Activated CD4-positive, alpha-beta T cell treated with anti-CD3 and anti-CD28 coated beads, Interleukin-2, amount 50 U/mL, for 1 hour (primary cell): ENCODE measurements around the gene CERS6.
"Not testable (repeated sequence)": the region's sequence is repeated elsewhere in the genome, so short reads cannot be mapped to it uniquely, and the experiment has no call there.

ENCODE experiments used
- DNase-seq: peaks from one replicate; pipeline ENCODE4 v3.0.0-alpha.2; 2020

Gene CERS6

DNA sequence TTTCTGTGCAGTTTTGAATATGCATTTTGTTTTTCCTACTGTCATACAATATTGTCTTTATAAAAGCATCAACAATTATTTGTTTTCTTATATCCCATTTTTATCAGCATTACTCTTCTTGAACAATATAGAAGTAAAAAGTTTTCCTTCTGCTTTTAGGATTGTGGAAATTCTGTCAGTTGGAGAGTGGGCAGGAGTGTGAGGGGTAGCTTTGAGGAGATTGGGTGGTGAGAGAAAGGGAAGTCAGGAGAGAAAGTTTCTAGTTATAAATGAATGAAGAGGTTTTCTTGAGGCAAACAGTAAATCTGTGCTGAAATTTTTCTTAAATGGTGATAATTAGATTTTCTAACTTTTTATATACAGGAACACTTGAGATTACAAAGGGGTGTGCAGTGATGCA is 194.7 kb downstream of the CERS6 start:
- no peak for DNase-seq

DNA sequence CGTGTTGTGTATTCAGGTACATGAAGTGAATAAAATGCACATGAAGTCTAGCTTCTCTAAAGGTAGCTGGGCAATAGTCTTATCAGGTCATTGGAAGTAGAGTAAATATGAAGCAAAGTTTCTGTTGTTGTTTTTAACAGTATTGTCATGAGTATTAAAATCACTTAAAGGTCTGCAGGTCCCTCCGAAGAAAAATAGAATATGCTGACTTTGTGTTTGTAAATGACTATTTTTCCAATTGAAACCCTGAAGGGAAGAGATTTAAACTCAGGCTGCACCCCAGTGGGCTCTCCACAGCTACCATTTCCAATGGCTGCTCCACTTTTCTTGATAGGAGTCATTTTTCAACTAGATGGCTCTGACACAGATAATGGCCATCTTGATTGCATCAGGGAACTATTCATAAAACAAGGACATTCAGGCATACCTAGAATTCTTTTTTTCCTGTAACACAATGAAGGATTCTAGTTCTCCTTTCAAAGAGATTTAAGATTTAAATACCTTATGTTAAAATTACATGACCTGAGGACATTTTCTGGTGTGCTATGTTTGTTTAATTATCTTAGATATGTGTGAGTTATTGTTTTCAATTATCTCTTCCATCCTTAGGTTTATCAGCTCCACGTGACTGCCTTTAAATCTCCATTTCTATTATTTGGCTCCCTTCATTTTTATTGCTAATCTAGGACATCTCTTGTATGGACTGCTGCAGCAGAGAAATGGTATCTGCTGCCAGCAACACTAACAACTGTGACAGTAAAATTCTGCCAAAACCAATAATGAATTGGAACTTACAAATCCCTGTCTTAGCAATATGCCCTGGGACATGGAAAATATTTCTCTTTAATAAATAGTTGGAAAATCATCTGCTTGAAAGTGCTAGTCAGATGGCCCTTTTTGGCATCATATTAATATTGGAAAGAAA is 197.2 kb downstream of the CERS6 start:
- DNase-seq = no peak

GRCh38 chr2:168654705-168655104 is 198.6 kb downstream of the CERS6 start:
- no peak for DNase-seq

DNA sequence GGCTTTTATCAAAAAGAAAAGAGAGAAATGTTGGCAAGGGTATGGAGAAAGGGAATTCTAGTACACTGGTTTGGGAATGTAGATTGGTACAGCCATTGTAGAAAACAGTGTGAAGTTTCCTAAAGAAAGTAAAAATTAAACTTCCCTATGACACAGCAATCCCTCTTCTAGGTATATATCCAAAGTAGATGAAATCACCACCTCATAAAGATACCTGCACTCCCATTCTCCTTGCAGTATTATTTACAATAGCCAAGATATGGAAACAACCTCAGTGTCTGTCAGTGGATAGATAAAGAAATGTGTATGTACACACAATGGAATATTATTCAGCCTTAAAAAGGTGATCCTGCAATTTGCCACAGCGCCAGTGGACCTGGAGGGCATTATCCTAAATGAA is 199.1 kb downstream of the CERS6 start:
- DNase-seq = no peak

DNA sequence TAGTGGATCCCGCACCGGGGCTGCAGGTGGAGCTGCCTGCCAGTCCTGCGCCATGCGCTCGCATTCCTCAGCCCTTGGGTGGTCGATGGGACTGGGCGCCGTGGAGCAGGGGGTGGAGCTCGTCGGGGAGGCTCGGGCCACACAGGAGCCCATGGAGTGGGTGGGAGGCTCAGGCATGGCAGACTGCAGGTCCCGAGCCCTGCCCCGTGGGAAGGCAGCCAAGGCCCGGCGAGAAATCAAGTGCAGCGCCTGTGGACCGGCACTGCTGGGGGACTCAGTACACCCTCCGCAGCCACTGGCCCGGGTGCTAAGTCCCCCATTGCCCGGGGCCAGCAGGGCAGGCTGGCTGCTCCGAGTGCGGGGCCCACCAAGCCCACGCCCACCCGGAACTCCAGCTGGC is 201.3 kb downstream of the CERS6 start:
- not testable (repeated sequence) for DNase-seq

DNA sequence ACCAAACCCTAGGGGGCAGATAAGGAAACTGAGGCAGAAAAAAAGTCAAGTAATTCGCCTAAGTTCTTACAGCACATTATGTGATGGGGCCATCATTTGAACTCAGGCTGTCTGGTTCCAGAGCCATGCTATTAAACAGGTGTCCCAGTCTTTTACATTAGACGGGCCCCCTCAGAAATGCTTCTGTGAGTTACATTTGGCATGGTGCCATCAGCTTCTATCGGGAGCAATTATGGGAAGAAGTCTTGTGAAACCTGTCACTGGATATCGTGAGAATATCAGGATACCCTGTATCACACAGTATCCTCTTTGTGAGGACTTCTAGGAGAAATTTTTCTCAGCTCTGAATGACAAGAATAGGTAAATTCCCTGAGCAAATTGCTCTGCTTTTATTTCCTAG is 202.6 kb downstream of the CERS6 start:
- DNase-seq = no peak

DNA sequence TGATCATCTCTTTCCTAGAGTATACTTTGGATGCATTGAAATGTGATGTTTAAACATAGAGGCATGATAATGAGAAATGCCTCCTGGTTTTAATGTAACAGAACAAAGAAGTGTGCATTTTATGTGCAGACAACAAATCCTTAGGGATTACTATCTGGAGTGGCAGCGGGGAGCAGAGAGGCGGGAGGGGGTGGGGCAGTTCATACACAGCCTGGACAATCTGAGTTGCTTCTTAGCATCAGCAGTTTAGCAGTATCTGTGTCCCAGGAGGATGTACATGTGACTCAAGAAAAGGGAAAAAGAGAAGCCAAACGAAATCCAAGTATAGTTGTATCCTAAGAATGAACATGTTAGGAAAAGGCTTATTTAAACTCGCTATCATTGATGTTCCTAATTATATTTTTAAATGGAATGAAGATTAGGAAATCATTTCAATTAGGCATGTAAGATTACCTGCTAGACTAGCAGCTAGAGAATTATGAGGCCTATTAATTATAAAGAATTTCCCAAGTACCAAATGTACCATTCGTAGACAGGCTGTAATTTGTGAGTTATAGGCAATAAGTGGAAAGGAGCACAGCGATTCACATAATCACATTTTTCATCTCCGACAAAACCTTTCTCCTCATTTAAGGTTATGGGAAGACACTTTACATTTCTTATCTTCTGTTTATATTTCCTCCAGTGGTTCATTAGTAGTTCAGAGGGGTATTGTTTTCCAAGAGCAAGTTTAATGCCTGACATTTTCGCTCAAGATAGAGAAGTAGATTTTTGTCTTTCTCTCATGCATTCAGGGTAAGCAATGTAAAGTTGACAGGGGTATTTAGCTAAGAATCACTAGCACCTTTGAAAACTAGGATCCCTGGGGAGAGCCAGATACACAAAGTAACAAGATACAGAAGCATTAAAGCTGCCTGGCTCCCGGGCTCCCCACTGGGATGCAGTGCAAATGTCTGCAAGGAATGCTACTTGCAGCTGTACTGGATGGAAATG is 205.1 kb downstream of the CERS6 start:
- DNase-seq = no peak

DNA sequence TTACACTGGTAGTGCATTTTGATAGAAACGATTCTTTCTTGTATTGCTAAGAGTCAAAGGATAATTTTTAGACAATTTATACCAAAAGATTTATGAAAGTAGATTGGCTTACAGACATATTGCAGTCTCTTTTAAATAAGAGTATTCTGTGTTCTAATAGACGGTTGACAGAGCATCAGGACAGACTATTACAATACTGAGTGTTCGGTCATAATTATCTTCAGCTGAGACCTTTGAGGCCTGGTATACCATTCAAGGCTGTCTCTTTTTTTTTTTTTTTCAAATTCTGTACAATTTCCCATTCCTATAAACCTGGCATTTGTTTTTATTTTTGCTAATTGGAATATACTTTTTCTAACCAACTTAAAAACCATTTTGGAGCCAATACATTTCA is 205.8 kb downstream of the CERS6 start:
- no peak for DNase-seq

DNA sequence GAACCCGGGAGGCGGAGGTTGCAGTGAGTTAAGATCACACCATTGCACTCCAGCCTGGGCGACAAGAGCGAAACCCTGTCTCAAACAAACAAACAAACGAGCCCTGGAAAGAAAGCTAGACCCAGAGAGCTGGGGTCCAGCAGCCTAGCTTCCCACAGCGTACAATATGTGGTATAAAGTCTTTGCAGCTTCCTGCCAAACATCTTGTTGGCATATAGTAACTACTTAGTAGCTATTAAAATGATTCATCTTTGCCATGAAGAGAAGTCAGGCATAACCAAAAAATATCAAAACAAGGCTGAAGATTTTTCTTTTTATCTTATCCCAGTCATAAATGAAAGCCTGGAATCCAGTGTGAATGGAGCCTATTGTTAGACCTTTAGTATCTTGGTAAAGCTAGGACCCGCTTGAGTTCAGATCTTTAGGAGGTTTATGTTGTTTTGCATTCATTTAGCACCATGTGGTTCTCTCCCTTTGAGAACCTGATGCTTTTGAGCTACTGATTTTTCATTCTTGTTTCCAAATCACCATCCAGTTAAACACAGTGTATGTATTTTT is 206.7 kb downstream of the CERS6 start:
- DNase-seq = no peak

DNA sequence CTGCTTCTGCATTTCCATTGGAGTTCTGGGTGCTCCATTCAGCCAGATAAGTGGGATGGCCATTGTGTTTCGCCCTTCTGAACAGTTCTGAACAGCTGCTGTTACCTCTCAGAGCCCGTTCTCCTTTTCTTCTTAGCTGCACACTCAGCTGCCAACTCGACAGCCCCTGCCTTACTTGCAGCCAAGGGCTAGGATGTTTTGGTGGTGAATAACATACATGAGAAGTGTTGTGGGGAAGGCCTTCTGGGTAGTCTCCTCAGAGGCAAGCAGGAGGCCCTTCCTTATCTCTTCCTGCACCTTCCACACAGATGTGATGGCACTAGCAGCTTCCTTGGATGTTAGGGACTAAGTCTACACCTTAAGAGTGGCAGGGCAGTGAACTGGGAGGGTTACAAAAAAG is 207.9 kb downstream of the CERS6 start:
- no peak for DNase-seq

DNA sequence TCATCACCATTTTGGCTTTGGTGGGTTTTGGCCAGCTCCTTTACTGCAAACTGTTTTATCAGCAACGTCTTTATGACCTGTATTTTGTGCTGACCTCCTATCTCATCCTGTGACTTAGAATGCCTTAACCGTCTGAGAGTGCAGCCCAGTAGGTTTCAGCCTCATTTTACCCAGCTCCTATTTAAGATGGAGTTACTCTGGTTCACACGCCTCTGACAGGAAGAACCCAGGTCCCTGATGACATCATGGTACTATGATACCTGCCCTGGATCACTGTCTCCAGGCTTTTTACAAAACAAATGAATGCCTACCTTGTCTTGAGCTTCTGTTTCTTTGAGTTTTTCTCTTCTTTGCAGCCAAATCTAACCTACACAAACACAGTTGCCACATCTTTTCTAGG is 208.6 kb downstream of the CERS6 start:
- not testable (repeated sequence) for DNase-seq

GRCh38 chr2:168666339-168666738 is 210.3 kb downstream of the CERS6 start:
- DNase-seq = no peak

GRCh38 chr2:168667156-168667555 is 211.1 kb downstream of the CERS6 start:
- no peak for DNase-seq

DNA sequence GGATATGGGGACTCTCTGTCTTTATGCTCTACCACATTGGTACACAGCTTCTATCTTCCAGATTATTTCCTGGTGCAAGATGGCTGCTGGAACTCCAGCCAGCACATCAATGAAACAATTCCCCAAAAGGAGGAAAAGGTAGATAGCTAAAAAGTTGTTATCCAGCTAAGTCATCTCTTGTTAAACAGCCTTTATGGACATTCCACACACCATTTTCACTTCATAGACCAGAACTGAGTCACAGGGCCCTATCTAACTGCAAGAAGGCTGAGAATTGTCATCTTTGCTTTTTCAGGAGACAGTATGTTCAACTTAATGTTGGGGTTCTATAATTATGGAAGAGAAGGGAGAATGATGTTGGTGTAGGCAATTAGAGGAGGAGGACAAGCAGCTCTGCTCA is 213.1 kb downstream of the CERS6 start:
- no peak for DNase-seq

GRCh38 chr2:168670478-168670877 is 214.4 kb downstream of the CERS6 start:
- DNase-seq = no peak

DNA sequence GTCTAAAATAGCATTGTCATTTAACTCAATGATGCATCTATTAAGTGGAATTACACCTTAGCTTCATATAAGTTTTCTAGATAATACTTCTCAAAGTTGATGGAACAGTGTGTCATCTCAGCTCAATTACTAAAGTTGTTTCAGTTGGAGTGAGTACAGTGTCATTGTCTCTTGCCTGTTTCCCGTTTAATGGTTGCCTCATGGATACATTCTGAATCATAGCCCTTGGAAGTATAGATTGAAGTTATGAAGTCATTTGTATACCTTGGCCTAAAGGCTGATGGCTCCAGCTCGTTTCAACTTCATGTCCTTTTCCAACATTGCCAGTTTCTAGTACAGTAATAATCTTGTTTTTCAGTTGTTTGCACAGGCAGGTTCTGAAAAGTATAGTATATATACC is 215.9 kb downstream of the CERS6 start:
- DNase-seq = no peak

GRCh38 chr2:168673265-168674189 is 217.5 kb downstream of the CERS6 start:
- DNase-seq = no peak

GRCh38 chr2:168678153-168678853 is 222.2 kb downstream of the CERS6 start:
- DNase-seq = no peak

DNA sequence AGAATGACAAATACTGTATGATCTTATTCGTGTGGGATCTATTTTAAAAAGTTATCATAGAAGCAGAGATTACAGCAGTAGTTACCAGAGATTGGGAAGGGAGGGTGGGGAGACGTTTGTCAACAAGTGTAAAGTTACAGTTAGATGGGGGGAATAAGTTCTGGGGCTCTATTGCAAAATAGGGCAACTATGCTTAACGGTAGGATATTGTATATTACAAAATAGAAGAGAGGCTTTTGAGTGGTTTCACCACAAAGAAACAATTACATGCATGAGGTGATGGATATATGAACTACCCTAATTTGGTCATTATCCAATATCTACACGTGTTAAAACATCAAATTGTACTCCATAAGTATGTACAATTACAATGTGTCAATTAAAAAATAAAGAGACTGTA is 223.0 kb downstream of the CERS6 start:
- DNase-seq = no peak

- DNase-seq = no peak
These were observed 223.8 kb downstream of the CERS6 start for GRCh38 chr2:168679741-168680310.

- DNase-seq = no peak
These were observed 227.9 kb downstream of the CERS6 start for GRCh38 chr2:168683996-168684395.
